Naive B cell (primary cell): ENCODE data around the gene UBE2E2. TPM values are rescaled to one million over a fixed set of nuclear protein-coding genes. Genes with fewer than 3 reads are reported as not detected.
A peak's percentile ranks its signal among the peaks of the same experiment; 100 is the strongest.

ENCODE experiments used
- ATAC-seq, 2 donors: fragments of 150-1000 bp; cut with Tn5 transposase; 2 replicates each; pipeline ENCODE4 v1.10.0; 2021; ENCODE audit warnings: low read depth in 2 of 2, mild to moderate bottlenecking in 2 of 2, moderate library complexity in 2 of 2
- DNase-seq: peaks from one replicate; pipeline ENCODE4 v3.0.0; 2022
- H3K27ac Mint-ChIP-seq, 6 donors: one replicate each; pipeline ENCODE4 v1.8.0; 2020 to 2022; ENCODE audit warnings: mild to moderate bottlenecking in 6 of 6, mixed read lengths in 6 of 6, moderate library complexity in 5 of 6, inconsistent platforms in 2 of 6
- H3K27me3 Mint-ChIP-seq, 3 donors: one replicate each; pipeline ENCODE4 v1.8.0; 2021 to 2022; ENCODE audit warnings: mixed read lengths in 3 of 3, mild to moderate bottlenecking in 1 of 3
- H3K36me3 Mint-ChIP-seq, 2 donors: one replicate each; pipeline ENCODE4 v1.8.0; 2020 to 2022; ENCODE audit warnings: mixed read lengths in 2 of 2, inconsistent platforms in 1 of 2, mild to moderate bottlenecking in 1 of 2
- H3K4me1 Mint-ChIP-seq, 3 donors: one replicate each; pipeline ENCODE4 v1.8.0; 2020 to 2022; ENCODE audit warnings: mixed read lengths in 3 of 3, inconsistent platforms in 1 of 3, mild to moderate bottlenecking in 1 of 3, moderate library complexity in 1 of 3
- H3K4me3 Mint-ChIP-seq, 8 donors: one replicate each; pipeline ENCODE4 v1.8.0; 2020 to 2022; ENCODE audit warnings: mild to moderate bottlenecking in 8 of 8, mixed read lengths in 8 of 8, moderate library complexity in 8 of 8, inconsistent platforms in 2 of 8
- H3K9me3 Mint-ChIP-seq, 7 donors: one replicate each; pipeline ENCODE4 v1.8.0; 2020 to 2022; ENCODE audit warnings: mixed read lengths in 7 of 7, mild to moderate bottlenecking in 5 of 7, inconsistent platforms in 2 of 7, moderate library complexity in 1 of 7
- polyA plus RNA-seq, 6 donors: library from polyadenylated mRNA; unstranded; fragments of 300-500 nt; fragmentation: Illumina TruSeq; gene quantifications; one replicate each; pipeline ENCODE4 v1.2.3, GENCODE V29; 2021; ENCODE audit warnings: low read depth in 6 of 6

Gene UBE2E2
- polyA plus RNA-seq, 6 donors from 2014 or later: 101 to 162 (median 121) TPM

- Mint-ChIP-seq H3K27me3 (no peaks in the 10 kb centered on the region), H3K9me3 (peaks cover 0 to 3% (median 0%) of the 10 kb centered on the region in 7 donors), H3K4me3 (no peak overlapping the region), H3K36me3 (no peaks in the 10 kb centered on the region), H3K4me1 (peaks cover 67 to 70% (median 70%) of the 10 kb centered on the region in 3 donors), H3K27ac (no peak overlapping the region)
- DNase-seq (no peak), ATAC-seq (no peak)
Measured at GRCh38 chr3:23439080-23439479, 236.0 kb downstream of the UBE2E2 start.

GRCh38 chr3:23440416-23441294 is 237.5 kb downstream of the UBE2E2 start:
- no peaks in the 10 kb centered on the region for H3K27me3 Mint-ChIP-seq
- peak overlapping the region in 4 of 6 donors; percentile 26 to 74 (median 56) for H3K27ac Mint-ChIP-seq
- no peak for ATAC-seq
- DNase-seq: no peak
- H3K36me3 Mint-ChIP-seq: no peaks in the 10 kb centered on the region
- H3K9me3 Mint-ChIP-seq: peaks cover 0 to 2% (median 0%) of the 10 kb centered on the region in 7 donors
- peaks cover 67 to 73% (median 69%) of the 10 kb centered on the region in 3 donors for H3K4me1 Mint-ChIP-seq
- peak overlapping the region in 7 of 8 donors; percentile 55 to 77 (median 67) for H3K4me3 Mint-ChIP-seq

- Mint-ChIP-seq H3K9me3 (peaks cover 0 to 2% (median 0%) of the 10 kb centered on the region in 7 donors), H3K27me3 (no peaks in the 10 kb centered on the region), H3K36me3 (no peaks in the 10 kb centered on the region), H3K27ac (peak overlapping the region in 1 of 6 donors; percentile 38), H3K4me1 (peaks cover 65 to 75% (median 72%) of the 10 kb centered on the region in 3 donors), H3K4me3 (peak overlapping the region in 2 of 8 donors; percentile 9 to 32)
- peak; percentile 62 for DNase-seq
- ATAC-seq: peak; percentile 98 to 99
Measured at GRCh38 chr3:23442598-23443383, 239.7 kb downstream of the UBE2E2 start.

GRCh38 chr3:23444386-23444785 is 241.3 kb downstream of the UBE2E2 start:
- Mint-ChIP-seq H3K4me1 (peaks cover 66 to 77% (median 74%) of the 10 kb centered on the region in 3 donors), H3K9me3 (peaks cover 0 to 2% (median 0%) of the 10 kb centered on the region in 7 donors), H3K4me3 (no peak overlapping the region), H3K36me3 (no peaks in the 10 kb centered on the region), H3K27me3 (no peaks in the 10 kb centered on the region), H3K27ac (peak overlapping the region in 1 of 6 donors; percentile 61)
- DNase-seq (no peak), ATAC-seq (no peak)

- no peak overlapping the region for H3K4me3 Mint-ChIP-seq
- H3K27me3 Mint-ChIP-seq: no peaks in the 10 kb centered on the region
- ATAC-seq (no peak), DNase-seq (no peak)
- no peaks in the 10 kb centered on the region for H3K36me3 Mint-ChIP-seq
- peaks cover 0 to 2% (median 0%) of the 10 kb centered on the region in 7 donors for H3K9me3 Mint-ChIP-seq
- H3K4me1 Mint-ChIP-seq: peaks cover 53 to 66% (median 61%) of the 10 kb centered on the region in 3 donors
- no peak overlapping the region for H3K27ac Mint-ChIP-seq
Measured at GRCh38 chr3:23446301-23446700, 243.2 kb downstream of the UBE2E2 start.

- Mint-ChIP-seq H3K27ac (peak overlapping the region in 1 of 6 donors; percentile 32), H3K4me1 (peaks cover 35 to 52% (median 44%) of the 10 kb centered on the region in 3 donors), H3K9me3 (peaks cover 0 to 2% (median 0%) of the 10 kb centered on the region in 7 donors), H3K27me3 (no peaks in the 10 kb centered on the region), H3K4me3 (peak overlapping the region in 1 of 8 donors; percentile 16), H3K36me3 (no peaks in the 10 kb centered on the region)
- DNase-seq (no peak), ATAC-seq (peak; percentile 50 to 52)
Measured at GRCh38 chr3:23448998-23449537, 245.9 kb downstream of the UBE2E2 start.

- H3K36me3 Mint-ChIP-seq: no peaks in the 10 kb centered on the region
- H3K4me3 Mint-ChIP-seq: no peak overlapping the region
- DNase-seq (no peak), ATAC-seq (no peak)
- H3K27ac Mint-ChIP-seq: no peak overlapping the region
- H3K4me1 Mint-ChIP-seq: peaks cover 31 to 52% (median 45%) of the 10 kb centered on the region in 3 donors
- H3K27me3 Mint-ChIP-seq: no peaks in the 10 kb centered on the region
- H3K9me3 Mint-ChIP-seq: peaks cover 0 to 2% (median 0%) of the 10 kb centered on the region in 7 donors
Measured at GRCh38 chr3:23450051-23450450, 246.9 kb downstream of the UBE2E2 start.

GRCh38 chr3:23450806-23451205 is 247.7 kb downstream of the UBE2E2 start:
- Mint-ChIP-seq H3K36me3 (peaks cover 0 to under 1% of the 10 kb centered on the region in 2 donors), H3K27me3 (no peaks in the 10 kb centered on the region), H3K4me1 (peaks cover 31 to 49% (median 39%) of the 10 kb centered on the region in 3 donors), H3K27ac (no peak overlapping the region), H3K9me3 (no peaks in the 10 kb centered on the region), H3K4me3 (no peak overlapping the region)
- ATAC-seq (no peak), DNase-seq (no peak)

- Mint-ChIP-seq H3K27ac (peak overlapping the region in 1 of 6 donors; percentile 69), H3K4me3 (no peak overlapping the region), H3K36me3 (peaks cover 0 to 10% of the 10 kb centered on the region in 2 donors), H3K4me1 (peaks cover 22 to 46% (median 40%) of the 10 kb centered on the region in 3 donors), H3K9me3 (no peaks in the 10 kb centered on the region), H3K27me3 (no peaks in the 10 kb centered on the region)
- ATAC-seq (no peak), DNase-seq (no peak)
Measured at GRCh38 chr3:23452408-23452807, 249.3 kb downstream of the UBE2E2 start.

GRCh38 chr3:23455084-23455483 is 252.0 kb downstream of the UBE2E2 start:
- H3K27ac Mint-ChIP-seq: no peak overlapping the region
- H3K4me1 Mint-ChIP-seq: peaks cover 22 to 36% (median 35%) of the 10 kb centered on the region in 3 donors
- no peaks in the 10 kb centered on the region for H3K27me3 Mint-ChIP-seq
- peaks cover 0 to 15% of the 10 kb centered on the region in 2 donors for H3K36me3 Mint-ChIP-seq
- no peak overlapping the region for H3K4me3 Mint-ChIP-seq
- DNase-seq (no peak), ATAC-seq (no peak)
- peaks cover 0 to 4% (median 0%) of the 10 kb centered on the region in 7 donors for H3K9me3 Mint-ChIP-seq

GRCh38 chr3:23455775-23456174 is 252.6 kb downstream of the UBE2E2 start:
- Mint-ChIP-seq H3K9me3 (peaks cover 0 to 4% (median 0%) of the 10 kb centered on the region in 7 donors), H3K4me3 (no peak overlapping the region), H3K36me3 (peaks cover 0 to 15% of the 10 kb centered on the region in 2 donors), H3K4me1 (peaks cover 28 to 42% (median 41%) of the 10 kb centered on the region in 3 donors), H3K27ac (no peak overlapping the region), H3K27me3 (no peaks in the 10 kb centered on the region)
- DNase-seq: no peak
- no peak for ATAC-seq

GRCh38 chr3:23457697-23458096 is 254.6 kb downstream of the UBE2E2 start:
- H3K4me3 Mint-ChIP-seq: peak overlapping the region in 4 of 8 donors; percentile 3 to 37 (median 11)
- H3K27ac Mint-ChIP-seq: peak overlapping the region in 5 of 6 donors; percentile 8 to 79 (median 14)
- peaks cover 28 to 40% (median 39%) of the 10 kb centered on the region in 3 donors for H3K4me1 Mint-ChIP-seq
- H3K9me3 Mint-ChIP-seq: peaks cover 0 to 4% (median 0%) of the 10 kb centered on the region in 7 donors
- peaks cover 0 to 15% of the 10 kb centered on the region in 2 donors for H3K36me3 Mint-ChIP-seq
- H3K27me3 Mint-ChIP-seq: no peaks in the 10 kb centered on the region
- no peak for ATAC-seq
- DNase-seq: no peak

- peaks cover 25 to 47% (median 37%) of the 10 kb centered on the region in 3 donors for H3K4me1 Mint-ChIP-seq
- ATAC-seq (no peak), DNase-seq (no peak)
- peaks cover 0 to 15% of the 10 kb centered on the region in 2 donors for H3K36me3 Mint-ChIP-seq
- H3K9me3 Mint-ChIP-seq: peaks cover 0 to 4% (median 0%) of the 10 kb centered on the region in 7 donors
- H3K27me3 Mint-ChIP-seq: no peaks in the 10 kb centered on the region
- no peak overlapping the region for H3K4me3 Mint-ChIP-seq
- no peak overlapping the region for H3K27ac Mint-ChIP-seq
Measured at GRCh38 chr3:23459465-23459864, 256.3 kb downstream of the UBE2E2 start.
